Hindlimb muscle (tissue), 1 donor: ENCODE measurements around the gene KRTAP2-1. TPM values are rescaled to one million over a fixed set of nuclear protein-coding genes. Genes with fewer than 3 reads are reported as not detected.
"Not testable (repeated sequence)": the region's sequence is repeated elsewhere in the genome, so short reads cannot be mapped to it uniquely, and the experiment has no call there.

ENCODE experiments used
- DNase-seq: peaks from one replicate; pipeline ENCODE4 v3.0.0-alpha.2; 2013
- polyA plus RNA-seq: library from polyadenylated mRNA; unstranded; fragments of 120-200 nt; gene quantifications from one replicate; pipeline ENCODE4 v1.2.1, GENCODE V29; 2013; ENCODE audit not compliant: insufficient read length

The KRTAP2-1 gene
- polyA plus RNA-seq = not detected

GRCh38 chr17:41046735-41047465 lies at the start of gene KRTAP2-1:
Gene KRTAP2-1, minus strand, starts transcription at chr17:41047316. Its CDS starts 49 bp downstream, at chr17:41047267.
- not testable (repeated sequence) for DNase-seq

DNA sequence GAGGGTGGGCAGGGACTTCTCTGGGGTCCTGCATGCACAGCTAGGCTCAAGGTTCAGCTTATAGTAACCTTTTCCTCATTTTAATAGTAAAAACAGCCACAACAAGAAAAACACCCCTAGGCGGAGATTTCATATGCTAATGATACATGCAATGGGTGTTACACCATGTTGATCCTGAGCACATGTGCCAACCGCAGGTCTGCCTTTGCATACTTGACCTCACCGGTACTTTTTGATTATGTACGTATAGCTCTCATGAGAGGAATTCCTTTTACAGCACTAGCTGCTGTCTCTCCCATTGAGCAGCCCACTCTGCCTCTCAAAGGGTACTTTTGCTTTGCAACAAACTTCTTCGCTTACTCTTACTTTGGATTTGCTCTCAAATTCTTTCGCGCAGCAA lies 48.9 kb upstream of the KRTAP2-1 start:
- DNase-seq = no peak

DNA sequence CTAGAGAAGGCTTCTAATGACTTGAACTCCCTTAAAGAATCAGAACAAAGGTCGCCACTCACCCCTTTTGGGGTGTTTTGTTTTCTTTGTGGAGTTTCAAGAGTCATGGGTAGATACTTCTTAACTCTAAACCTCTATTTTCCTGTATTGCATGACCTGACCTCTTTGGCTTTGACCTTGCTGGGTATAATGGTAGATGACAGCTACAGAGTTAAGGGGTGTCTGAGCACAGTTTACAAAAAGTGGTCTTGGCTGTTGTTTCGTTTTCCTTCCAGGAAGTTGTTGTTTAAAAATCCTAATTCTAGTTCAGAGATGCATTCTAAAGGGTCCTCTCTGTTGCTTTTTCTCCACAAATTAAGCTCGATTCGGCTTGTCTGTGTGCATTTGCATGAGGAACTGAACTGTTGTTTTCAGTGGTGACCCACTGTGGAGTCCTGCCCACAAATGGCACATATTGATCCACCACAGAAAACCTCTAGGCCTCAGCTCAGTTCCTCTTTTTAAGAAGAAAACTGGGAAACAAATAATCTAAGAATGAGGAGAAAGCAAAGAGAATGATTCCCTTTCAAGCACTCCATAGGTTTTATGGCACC lies 41.7 kb upstream of the KRTAP2-1 start:
- not testable (repeated sequence) for DNase-seq

GRCh38 chr17:41084100-41084856 lies 37.2 kb upstream of the KRTAP2-1 start, which contains the start of gene KRTAP4-7:
Gene KRTAP4-7, plus strand, starts transcription at chr17:41084150. Its CDS starts 57 bp downstream, at chr17:41084207.
- DNase-seq = not testable (repeated sequence)

DNA sequence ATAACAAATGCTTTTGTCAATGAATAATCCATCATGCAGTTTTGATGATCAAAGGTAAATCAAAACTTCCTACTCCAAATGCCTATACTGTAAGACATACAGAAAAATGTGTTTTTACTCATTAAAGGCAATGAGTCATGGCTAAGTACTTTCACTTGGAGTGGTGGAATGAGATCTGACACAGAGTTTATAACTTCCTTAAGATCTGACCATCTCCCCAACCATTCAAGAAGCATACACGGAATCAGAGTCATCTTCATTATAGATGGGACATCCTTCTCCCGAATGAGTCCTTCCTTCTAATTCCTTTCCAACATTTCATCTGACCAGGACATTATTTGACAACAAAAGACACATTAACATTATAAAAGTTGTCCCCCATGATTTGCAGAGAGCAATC lies 36.3 kb upstream of the KRTAP2-1 start:
- DNase-seq = not testable (repeated sequence)

DNA sequence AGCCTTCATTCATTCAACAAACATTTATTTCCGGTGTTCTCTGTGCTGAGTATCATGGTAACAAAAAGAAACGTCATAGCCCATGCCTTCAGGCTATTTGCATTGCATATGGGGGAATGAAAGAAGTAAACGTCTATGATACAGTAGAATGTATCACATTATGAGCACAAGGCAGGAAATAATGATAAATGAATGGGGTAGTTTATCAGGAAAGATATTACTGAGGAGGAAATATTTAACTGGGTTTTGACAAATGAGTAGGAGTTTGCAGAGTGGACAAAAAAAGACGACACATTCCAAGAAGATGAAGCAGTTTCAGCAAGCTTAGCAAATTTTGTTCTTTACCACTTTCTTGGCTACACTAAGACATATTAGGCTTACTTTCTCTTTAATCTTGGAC lies 35.5 kb upstream of the KRTAP2-1 start:
- no peak for DNase-seq

DNA sequence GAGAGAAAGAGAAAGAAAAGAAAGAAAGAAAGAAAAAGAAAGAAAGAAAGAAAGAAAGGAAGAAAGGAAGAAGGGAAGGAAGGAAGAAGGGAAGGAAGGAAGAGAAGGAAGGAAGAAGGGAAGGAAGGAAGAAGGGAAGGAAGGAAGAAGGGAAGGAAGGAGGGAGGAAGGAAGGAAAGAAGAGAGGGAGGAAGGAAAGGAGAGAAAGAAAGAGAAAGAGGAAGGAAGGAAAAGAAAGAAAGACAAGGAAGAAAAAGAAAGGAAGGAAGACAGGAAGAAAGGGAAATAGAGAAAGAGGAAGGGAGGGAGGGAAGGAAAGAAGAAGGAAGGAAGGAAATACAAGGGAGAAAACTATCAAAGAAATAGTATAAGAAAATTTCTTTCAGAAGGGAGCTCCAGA lies 29.7 kb upstream of the KRTAP2-1 start:
- no peak for DNase-seq

DNA sequence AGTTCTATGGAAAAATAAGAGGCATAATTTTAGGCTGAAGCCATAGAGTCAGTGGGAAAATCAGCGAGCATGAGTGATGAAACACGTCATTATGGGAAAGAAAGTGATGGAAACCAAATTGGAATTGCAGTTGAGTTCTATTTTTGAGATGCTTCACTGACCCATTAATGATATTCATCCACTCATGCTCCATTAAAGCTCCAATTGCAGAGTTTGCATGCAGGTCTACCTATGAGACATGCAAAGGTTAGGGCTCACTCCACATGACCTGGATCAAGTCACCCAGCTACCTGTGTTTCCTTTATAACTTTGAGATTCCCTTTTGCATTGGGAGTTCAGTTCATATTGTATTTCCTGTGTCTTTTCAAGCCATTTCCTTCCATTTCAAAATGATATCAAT lies 26.6 kb upstream of the KRTAP2-1 start:
- no peak for DNase-seq

- DNase-seq = no peak
These were observed 24.7 kb upstream of the KRTAP2-1 start for GRCh38 chr17:41071606-41072360.

GRCh38 chr17:41069031-41069430 lies 21.9 kb upstream of the KRTAP2-1 start:
- no peak for DNase-seq

- DNase-seq = no peak
These were observed 20.2 kb upstream of the KRTAP2-1 start for GRCh38 chr17:41067281-41067680.

DNA sequence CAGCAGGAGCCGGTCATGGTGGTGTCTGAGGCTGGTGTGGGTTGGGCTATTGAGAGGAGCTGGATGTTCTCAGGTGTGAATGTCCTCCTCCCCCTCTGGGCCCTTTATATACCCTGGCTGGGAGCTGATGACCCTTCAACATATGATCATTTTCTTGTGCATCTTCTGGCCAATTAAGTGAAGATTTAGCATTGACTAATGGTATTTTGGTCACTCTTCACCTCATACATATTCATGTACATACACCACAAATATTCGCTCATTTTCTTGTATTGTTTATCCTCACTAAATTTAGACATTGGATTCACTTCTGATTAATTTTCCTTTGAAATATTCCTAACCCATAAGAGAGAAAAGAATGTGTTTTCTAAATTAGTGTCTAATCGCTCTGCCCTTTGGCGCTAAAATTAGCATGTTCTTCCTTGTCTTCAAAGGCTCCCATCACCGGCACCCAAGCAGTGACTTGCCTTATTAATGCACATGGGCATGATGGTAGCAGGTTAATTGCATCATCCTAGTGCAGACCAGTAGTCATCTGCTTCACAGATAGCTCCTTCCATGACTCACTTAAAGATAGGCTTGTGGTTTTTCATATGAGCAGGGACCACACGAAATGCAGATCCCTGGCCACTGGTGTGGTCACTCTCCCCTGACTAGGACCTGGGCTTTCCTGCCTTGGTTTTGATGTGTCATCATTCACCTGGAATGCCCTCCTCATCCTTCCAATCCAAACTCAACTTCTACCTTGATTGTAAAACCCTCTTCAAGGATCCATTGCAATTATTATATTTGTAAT lies 18.9 kb upstream of the KRTAP2-1 start, which contains the start of gene KRTAP2-4:
Gene KRTAP2-4 (minus strand): TSS at position 51 of the 796 bp plus-strand sequence. CDS start 34 bp downstream, at position 17.
- no peak for DNase-seq

DNA sequence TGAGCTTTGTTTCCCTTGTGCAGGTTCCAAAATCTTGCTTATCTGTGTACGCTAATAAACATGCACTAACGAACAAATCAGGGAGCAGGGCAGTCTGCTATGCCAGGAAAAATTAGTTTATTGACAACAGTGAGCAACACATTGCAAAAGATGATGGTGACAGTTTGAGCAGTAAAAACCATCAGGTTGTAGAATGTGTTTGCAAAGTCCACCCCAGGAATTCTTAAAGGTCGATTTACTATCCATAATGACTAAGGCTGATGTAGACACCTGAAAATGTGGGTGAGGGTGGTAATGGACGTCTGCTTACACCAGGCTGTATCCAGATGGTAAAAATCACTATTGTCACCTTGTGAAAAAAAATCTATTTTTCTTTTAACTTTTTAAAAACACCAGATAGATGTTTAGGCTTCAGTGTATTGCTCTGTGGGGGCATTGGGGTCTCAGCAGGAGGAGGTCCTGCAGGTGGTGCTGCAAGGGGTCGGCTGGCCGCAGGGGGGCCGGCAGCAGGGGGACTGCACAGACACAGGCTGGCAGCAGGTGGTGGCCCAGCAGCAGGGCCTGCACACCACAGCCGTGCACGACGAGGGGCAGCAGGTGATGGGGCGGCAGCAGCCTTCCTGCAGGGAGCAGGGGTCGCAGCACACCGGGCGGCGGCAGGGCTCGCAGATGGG lies 18.0 kb upstream of the KRTAP2-1 start:
- not testable (repeated sequence) for DNase-seq

DNA sequence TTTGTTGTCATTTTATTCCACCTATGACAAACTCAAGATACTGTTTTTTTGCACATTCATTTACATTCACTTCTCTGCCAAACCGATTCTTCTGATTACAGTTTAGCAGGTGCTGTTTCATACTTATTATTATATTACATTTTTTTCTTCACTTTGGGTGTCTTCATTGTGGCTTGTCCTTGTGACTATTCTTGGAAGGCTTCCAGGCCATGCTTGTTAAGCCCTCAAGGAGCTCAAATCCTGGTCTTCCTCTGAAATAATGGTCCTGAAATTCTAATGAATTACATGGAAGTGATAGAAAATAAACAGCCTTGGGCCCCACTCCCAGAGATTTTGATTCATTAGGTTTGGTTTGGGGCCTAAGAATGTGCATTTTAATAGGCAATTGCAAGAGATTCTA lies 17.2 kb upstream of the KRTAP2-1 start:
- DNase-seq = no peak

GRCh38 chr17:41063449-41063848 lies 16.3 kb upstream of the KRTAP2-1 start:
- DNase-seq = no peak

DNA sequence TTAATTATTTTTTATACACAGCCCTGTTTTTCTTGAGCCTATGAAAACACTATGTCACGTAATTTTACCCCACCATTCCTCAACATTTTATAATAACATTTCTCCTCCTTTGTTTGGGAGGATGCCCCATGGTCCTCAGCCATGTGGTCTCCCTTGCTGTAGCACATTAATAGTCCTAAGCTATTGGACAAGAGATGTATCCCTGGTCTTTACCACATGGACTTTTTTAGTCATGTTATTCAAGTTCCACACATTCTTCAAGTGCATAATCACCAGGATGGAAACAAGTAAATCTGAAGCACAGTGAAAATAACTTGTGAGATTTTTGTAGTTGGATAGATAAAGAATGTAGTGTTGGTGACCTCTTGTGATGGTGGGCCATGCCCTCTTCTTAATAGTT lies 14.8 kb upstream of the KRTAP2-1 start:
- DNase-seq = no peak

DNA sequence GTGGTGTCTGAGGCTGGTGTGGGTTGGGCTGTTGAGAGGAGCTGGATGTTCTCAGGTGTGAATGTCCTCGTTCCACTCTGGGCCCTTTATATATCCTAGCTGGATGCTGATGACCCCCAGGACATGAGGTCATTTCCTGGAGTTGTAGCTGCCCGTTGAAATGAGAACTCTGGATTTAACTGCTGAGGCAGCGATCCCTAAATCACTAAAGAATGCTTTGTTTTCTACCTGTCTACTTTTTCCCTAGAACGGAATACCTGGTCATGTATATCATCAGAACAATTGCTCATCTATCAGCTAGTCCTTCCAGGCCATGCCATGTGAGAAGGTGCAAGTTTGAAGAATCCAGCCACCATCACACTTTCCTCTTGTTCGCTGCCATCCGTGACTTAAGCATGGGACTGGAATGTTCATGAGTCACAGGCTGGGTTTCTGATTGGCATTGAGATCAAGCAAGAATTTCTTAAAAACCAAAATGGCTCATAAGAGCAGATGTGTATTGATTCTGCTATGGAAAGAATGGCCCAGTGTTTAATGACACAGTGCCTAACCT lies 13.0 kb upstream of the KRTAP2-1 start, which contains the start of gene KRTAP2-3:
Gene KRTAP2-3 (minus strand): TSS at position 63 of the 553 bp plus-strand sequence. CDS start 64 bp downstream, outside the sequence.
- no peak for DNase-seq

- DNase-seq = not testable (repeated sequence)
These were observed 12.3 kb upstream of the KRTAP2-1 start for GRCh38 chr17:41059276-41060051.

- no peak for DNase-seq
These were observed 11.6 kb upstream of the KRTAP2-1 start for GRCh38 chr17:41058741-41059140.

- no peak for DNase-seq
These were observed 10.4 kb upstream of the KRTAP2-1 start for GRCh38 chr17:41057547-41057946.
